NT2/D1 (cell line): Measurements from ENCODE around the gene FBXL4.

Experiments
- DNase-seq: peaks from one replicate; pipeline ENCODE4 v3.0.0-alpha.2; 2011; ENCODE audit warnings: low read depth, low spot score
- H3K27me3 ChIP-seq: 2 replicates; pipeline ENCODE4 v1.6.0; 2011; ENCODE audit warnings: mild to moderate bottlenecking; ENCODE audit not compliant: insufficient read length, insufficient read depth
- H3K36me3 ChIP-seq: 2 replicates; pipeline ENCODE4 v1.6.1; 2011; ENCODE audit warnings: mild to moderate bottlenecking, low read length, mixed read lengths; ENCODE audit not compliant: insufficient read depth, insufficient read length
- H3K4me1 ChIP-seq: 2 replicates; pipeline ENCODE4 v1.5.1; 2011; ENCODE audit not compliant: insufficient read depth, insufficient read length
- H3K4me3 ChIP-seq: 2 replicates; pipeline ENCODE4 v1.5.1; 2011; ENCODE audit warnings: low read depth; ENCODE audit not compliant: insufficient read length
- H3K9ac ChIP-seq: 2 replicates; pipeline ENCODE4 v1.6.0; 2011; ENCODE audit warnings: low read depth; ENCODE audit not compliant: insufficient read length
- H3K9me3 ChIP-seq: 2 replicates; pipeline ENCODE4 v1.5.1; 2011; ENCODE audit warnings: mild to moderate bottlenecking, low read length; ENCODE audit not compliant: insufficient read depth
- SUZ12 ChIP-seq: IDR thresholded peaks from 2 replicates; pipeline ENCODE4 v1.6.1; 2011; ENCODE audit not compliant: insufficient read length, insufficient read depth; ENCODE audit errors: extremely low read depth
- YY1 ChIP-seq: IDR thresholded peaks from 2 replicates; pipeline ENCODE4 v1.6.1; 2011; ENCODE audit not compliant: insufficient read length, insufficient read depth
- ZNF274 ChIP-seq: IDR thresholded peaks from 2 replicates; pipeline ENCODE4 v1.6.1; 2011; ENCODE audit warnings: mild to moderate bottlenecking, low read depth, low read length

Gene FBXL4

GRCh38 chr6:98946266-98946878 is 1.4 kb downstream of the FBXL4 start:
- no peaks in the 10 kb centered on the region for H3K4me1 ChIP-seq
- H3K36me3 ChIP-seq: no peaks in the 10 kb centered on the region
- peak overlapping the region; percentile 69 for H3K4me3 ChIP-seq
- TF ChIP-seq SUZ12 (no peak), YY1 (no peak), ZNF274 (no peak)
- no peaks in the 10 kb centered on the region for H3K27me3 ChIP-seq
- DNase-seq: no peak
- peak overlapping the region; percentile 76 for H3K9ac ChIP-seq
- peaks cover 15% of the 10 kb centered on the region; the same call in 1 of the 2 replicates for H3K9me3 ChIP-seq

GRCh38 chr6:98945311-98946115 is 2.2 kb downstream of the FBXL4 start:
- Histone ChIP-seq H3K4me1 (no peaks in the 10 kb centered on the region), H3K36me3 (no peaks in the 10 kb centered on the region), H3K4me3 (no peak overlapping the region), H3K9ac (no peak overlapping the region), H3K27me3 (no peaks in the 10 kb centered on the region), H3K9me3 (peaks cover 15% of the 10 kb centered on the region; the same call in 1 of the 2 replicates)
- TF ChIP-seq YY1 (no peak), ZNF274 (no peak), SUZ12 (no peak)
- DNase-seq: no peak

DNA sequence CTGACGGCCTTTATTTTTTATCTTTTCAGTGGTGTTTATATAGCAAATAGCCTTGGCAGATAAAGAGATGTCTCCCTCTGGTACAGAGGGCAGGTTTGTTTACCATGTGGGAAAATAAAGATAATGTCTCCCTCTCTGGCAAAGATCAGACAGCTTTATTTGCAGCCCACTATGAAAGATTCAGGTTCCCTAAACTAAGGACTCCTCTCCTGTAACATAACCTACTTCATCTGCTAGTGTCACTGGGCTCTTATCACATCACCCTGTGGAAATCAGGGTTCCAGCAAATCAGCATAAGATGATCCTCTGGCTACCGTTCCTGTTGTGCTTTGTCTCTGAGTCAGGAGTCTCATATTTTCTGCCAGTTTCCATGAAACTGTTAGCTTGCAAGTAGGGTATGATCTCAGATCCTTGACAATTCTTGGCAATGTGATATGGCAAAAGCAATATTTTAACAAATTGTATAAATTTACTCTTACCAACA is 3.1 kb downstream of the FBXL4 start:
- no peak overlapping the region for H3K9ac ChIP-seq
- H3K4me1 ChIP-seq: no peaks in the 10 kb centered on the region
- TF ChIP-seq ZNF274 (no peak), SUZ12 (no peak), YY1 (no peak)
- H3K4me3 ChIP-seq: no peak overlapping the region
- peaks cover 15% of the 10 kb centered on the region; the same call in 1 of the 2 replicates for H3K9me3 ChIP-seq
- no peaks in the 10 kb centered on the region for H3K36me3 ChIP-seq
- H3K27me3 ChIP-seq: no peaks in the 10 kb centered on the region
- no peak for DNase-seq

- H3K9me3 ChIP-seq: peaks cover 15% of the 10 kb centered on the region; the same call in 1 of the 2 replicates
- no peaks in the 10 kb centered on the region for H3K36me3 ChIP-seq
- DNase-seq: no peak
- no peak overlapping the region for H3K4me3 ChIP-seq
- H3K27me3 ChIP-seq: no peaks in the 10 kb centered on the region
- H3K4me1 ChIP-seq: no peaks in the 10 kb centered on the region
- TF ChIP-seq YY1 (no peak), ZNF274 (no peak), SUZ12 (no peak)
- H3K9ac ChIP-seq: no peak overlapping the region
Observed at GRCh38 chr6:98944168-98944567, 3.6 kb downstream of the FBXL4 start.

GRCh38 chr6:98942263-98942803 is 5.4 kb downstream of the FBXL4 start:
- no peak for DNase-seq
- Histone ChIP-seq H3K9ac (no peak overlapping the region), H3K4me1 (no peaks in the 10 kb centered on the region), H3K36me3 (no peaks in the 10 kb centered on the region), H3K9me3 (peaks cover 15% of the 10 kb centered on the region; the same call in 1 of the 2 replicates), H3K27me3 (no peaks in the 10 kb centered on the region), H3K4me3 (no peak overlapping the region)
- TF ChIP-seq SUZ12: no peak
- TF ChIP-seq YY1: no peak
- TF ChIP-seq ZNF274: no peak

DNA sequence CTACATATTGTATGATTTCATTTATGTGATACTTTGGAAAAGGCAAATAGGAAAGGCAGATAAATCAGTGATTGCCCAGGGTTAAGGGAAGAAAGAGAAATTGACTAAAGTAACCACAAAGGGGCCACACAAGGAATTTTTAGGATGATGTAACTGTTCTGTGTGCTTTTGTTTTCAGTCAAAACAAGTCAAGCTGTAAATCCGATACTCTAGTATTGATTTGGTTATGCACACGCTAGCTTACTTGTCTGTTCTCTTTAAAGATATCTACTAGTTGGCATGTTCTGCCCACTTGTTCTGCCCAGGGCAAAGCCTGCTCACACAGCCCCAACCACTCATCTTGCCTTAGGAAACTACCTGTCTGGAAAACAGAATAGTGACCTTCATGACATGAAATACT is 6.4 kb downstream of the FBXL4 start:
- H3K36me3 ChIP-seq: no peaks in the 10 kb centered on the region
- no peak overlapping the region for H3K9ac ChIP-seq
- no peak for DNase-seq
- H3K4me3 ChIP-seq: no peak overlapping the region
- H3K4me1 ChIP-seq: no peaks in the 10 kb centered on the region
- H3K9me3 ChIP-seq: peaks cover 15% of the 10 kb centered on the region; the same call in 1 of the 2 replicates
- no peaks in the 10 kb centered on the region for H3K27me3 ChIP-seq
- no peak for TF ChIP-seq SUZ12
- no peak for TF ChIP-seq ZNF274
- TF ChIP-seq YY1: no peak

- Histone ChIP-seq H3K4me1 (no peaks in the 10 kb centered on the region), H3K4me3 (no peak overlapping the region), H3K27me3 (no peaks in the 10 kb centered on the region), H3K36me3 (no peaks in the 10 kb centered on the region), H3K9me3 (peaks cover 3% of the 10 kb centered on the region; the same call in 1 of the 2 replicates), H3K9ac (no peak overlapping the region)
- TF ChIP-seq ZNF274 (no peak), YY1 (no peak), SUZ12 (no peak)
- DNase-seq: no peak
Observed at GRCh38 chr6:98937351-98937750, 10.4 kb downstream of the FBXL4 start.
